Measurements from ENCODE around the gene EPG5.
A peak's percentile ranks its signal among the peaks of the same experiment; 100 is the strongest.

Gene EPG5

GRCh38 chr18:45930963-45931362, 36.2 kb downstream of the EPG5 start:
- no peak overlapping the region for H3K4me3 ChIP-seq (replicated peaks; ENCODE audit: low read depth, low read length)
- DNase-seq (ENCODE audit: extremely low read depth, insufficient read length), result no peak
- peaks cover 4% of the 10 kb centered on the region for H3K36me3 ChIP-seq (ENCODE audit: control insufficient read depth, insufficient read depth, low read length)
- H3K27me3 ChIP-seq (replicated peaks; ENCODE audit: control insufficient read depth, insufficient read depth, low read length), result no peaks in the 10 kb centered on the region
- TF ChIP-seq CTCF (IDR thresholded peaks at IDR 0.05; ENCODE audit: insufficient read depth, low read length, poor library complexity, severe bottlenecking), result no peak

GRCh38 chr18:45926691-45927090, 40.4 kb downstream of the EPG5 start:
- peaks cover 4% of the 10 kb centered on the region for H3K36me3 ChIP-seq (ENCODE audit: control insufficient read depth, insufficient read depth, low read length)
- TF ChIP-seq CTCF (IDR thresholded peaks at IDR 0.05; ENCODE audit: insufficient read depth, low read length, poor library complexity, severe bottlenecking), result no peak
- H3K27me3 ChIP-seq (replicated peaks; ENCODE audit: control insufficient read depth, insufficient read depth, low read length), result no peaks in the 10 kb centered on the region
- DNase-seq (ENCODE audit: extremely low read depth, insufficient read length), result no peak
- H3K4me3 ChIP-seq (replicated peaks; ENCODE audit: low read depth, low read length), result no peak overlapping the region

GRCh38 chr18:45926085-45926484, 41.0 kb downstream of the EPG5 start:
- peaks cover 4% of the 10 kb centered on the region for H3K36me3 ChIP-seq (ENCODE audit: control insufficient read depth, insufficient read depth, low read length)
- no peaks in the 10 kb centered on the region for H3K27me3 ChIP-seq (replicated peaks; ENCODE audit: control insufficient read depth, insufficient read depth, low read length)
- no peak for DNase-seq (ENCODE audit: extremely low read depth, insufficient read length)
- TF ChIP-seq CTCF (IDR thresholded peaks at IDR 0.05; ENCODE audit: insufficient read depth, low read length, poor library complexity, severe bottlenecking), result no peak
- no peak overlapping the region for H3K4me3 ChIP-seq (replicated peaks; ENCODE audit: low read depth, low read length)

- Histone ChIP-seq H3K27me3 (replicated peaks; ENCODE audit: control insufficient read depth, insufficient read depth, low read length) (no peaks in the 10 kb centered on the region), H3K4me3 (replicated peaks; ENCODE audit: low read depth, low read length) (no peak overlapping the region), H3K36me3 (ENCODE audit: control insufficient read depth, insufficient read depth, low read length) (peaks cover 3% of the 10 kb centered on the region)
- DNase-seq (ENCODE audit: extremely low read depth, insufficient read length), result no peak
- TF ChIP-seq CTCF (IDR thresholded peaks at IDR 0.05; ENCODE audit: insufficient read depth, low read length, poor library complexity, severe bottlenecking), result no peak
Observed at GRCh38 chr18:45923138-45923537, 44.0 kb downstream of the EPG5 start.

GRCh38 chr18:45920367-45920766, 46.8 kb downstream of the EPG5 start:
- H3K36me3 ChIP-seq (ENCODE audit: control insufficient read depth, insufficient read depth, low read length), result peaks cover 7% of the 10 kb centered on the region
- H3K4me3 ChIP-seq (replicated peaks; ENCODE audit: low read depth, low read length), result no peak overlapping the region
- no peaks in the 10 kb centered on the region for H3K27me3 ChIP-seq (replicated peaks; ENCODE audit: control insufficient read depth, insufficient read depth, low read length)
- no peak for DNase-seq (ENCODE audit: extremely low read depth, insufficient read length)
- TF ChIP-seq CTCF (IDR thresholded peaks at IDR 0.05; ENCODE audit: insufficient read depth, low read length, poor library complexity, severe bottlenecking), result no peak

- no peak for DNase-seq (ENCODE audit: extremely low read depth, insufficient read length)
- Histone ChIP-seq H3K36me3 (ENCODE audit: control insufficient read depth, insufficient read depth, low read length) (peaks cover 14% of the 10 kb centered on the region), H3K27me3 (replicated peaks; ENCODE audit: control insufficient read depth, insufficient read depth, low read length) (no peaks in the 10 kb centered on the region), H3K4me3 (replicated peaks; ENCODE audit: low read depth, low read length) (no peak overlapping the region)
- TF ChIP-seq CTCF (IDR thresholded peaks at IDR 0.05; ENCODE audit: insufficient read depth, low read length, poor library complexity, severe bottlenecking), result peak; percentile 25
Observed at GRCh38 chr18:45916302-45916701, 50.8 kb downstream of the EPG5 start.
